Inferior parietal cortex (tissue), 1 donor: ENCODE results near the gene SPPL3.
"Not testable (repeated sequence)": the region's sequence is repeated elsewhere in the genome, so short reads cannot be mapped to it uniquely, and the experiment has no call there.

ENCODE experiments used
- DNase-seq: peaks from one replicate; pipeline ENCODE4 v3.0.0-alpha.2; 2016; ENCODE audit errors: extremely low spot score

The SPPL3 gene

DNA sequence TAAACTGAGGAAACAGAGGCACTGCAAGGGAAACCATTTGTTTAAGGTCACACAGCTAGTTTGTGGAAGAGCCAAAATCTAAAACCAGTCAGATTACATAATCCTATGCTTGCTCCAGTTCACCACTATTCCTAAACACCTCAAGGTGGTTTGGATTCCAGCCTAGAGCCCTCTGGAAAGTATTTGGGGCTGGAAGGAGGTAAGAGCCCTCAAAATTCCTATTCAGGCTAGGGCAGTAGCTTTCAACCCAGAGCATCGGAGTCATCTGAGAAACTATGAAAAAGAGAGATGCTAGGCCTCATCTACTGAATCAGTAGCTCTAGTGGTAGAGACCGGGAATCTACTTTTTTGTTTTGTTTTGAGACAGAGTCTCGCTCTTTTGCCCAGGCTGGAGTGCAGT lies 16.0 kb upstream of the SPPL3 start:
- DNase-seq = no peak

DNA sequence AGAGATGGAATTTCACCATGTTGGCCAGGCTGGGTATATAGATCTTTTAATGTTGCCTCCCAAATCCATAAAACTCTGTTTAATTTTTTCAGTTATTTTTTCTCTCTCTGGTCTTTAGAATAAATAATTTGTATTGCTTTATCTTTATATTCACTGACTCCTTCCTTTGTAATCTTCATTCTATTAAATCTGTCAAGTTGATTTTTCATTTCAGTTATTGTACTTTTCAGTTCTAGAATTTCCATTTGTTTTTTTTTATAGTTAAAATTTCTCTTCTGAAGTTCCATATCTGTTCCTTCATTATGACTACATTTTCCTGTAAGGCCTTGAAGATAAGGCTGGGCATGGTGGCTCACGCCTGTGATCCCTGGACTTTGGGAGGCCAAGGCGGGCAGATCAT lies 13.6 kb upstream of the SPPL3 start:
- no peak for DNase-seq

DNA sequence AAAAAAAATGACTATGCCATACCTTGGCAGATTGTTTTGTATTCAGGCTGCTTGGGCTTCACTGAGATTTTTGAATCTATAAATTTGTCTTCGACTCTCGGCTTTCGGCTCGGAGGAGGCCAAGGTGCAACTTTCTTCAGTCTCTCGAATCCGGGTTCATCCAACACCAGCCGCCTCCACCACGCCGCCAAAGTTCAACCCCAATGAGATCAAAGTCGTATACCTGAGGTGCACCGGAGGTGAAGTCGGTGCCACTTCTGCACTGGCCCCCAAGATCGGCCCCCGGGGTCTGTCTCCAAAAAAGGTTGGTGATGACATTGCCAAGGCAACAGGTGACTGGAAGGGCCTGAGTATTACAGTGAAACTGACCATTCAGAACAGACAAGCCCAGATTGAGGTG lies 12.4 kb upstream of the SPPL3 start:
- no peak for DNase-seq

DNA sequence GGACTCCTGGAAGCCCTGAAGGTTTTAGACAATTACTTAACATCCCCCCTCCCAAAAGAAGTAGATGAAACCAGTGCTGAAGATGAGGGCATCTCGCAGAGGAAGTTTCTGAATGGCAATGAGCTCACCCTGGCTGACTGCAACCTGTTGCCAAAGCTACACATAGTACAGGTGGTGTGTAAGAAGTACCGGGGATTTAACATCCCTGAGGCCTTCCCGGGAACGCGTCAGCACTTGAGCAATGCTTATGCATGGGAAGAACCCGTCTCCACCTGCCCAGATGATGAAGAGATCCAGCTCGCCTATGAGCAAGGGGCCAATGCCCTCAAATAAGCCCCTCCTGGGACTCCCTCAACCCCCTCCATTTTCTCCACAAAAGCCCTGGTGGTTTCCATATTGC lies 10.6 kb upstream of the SPPL3 start:
- DNase-seq = no peak

DNA sequence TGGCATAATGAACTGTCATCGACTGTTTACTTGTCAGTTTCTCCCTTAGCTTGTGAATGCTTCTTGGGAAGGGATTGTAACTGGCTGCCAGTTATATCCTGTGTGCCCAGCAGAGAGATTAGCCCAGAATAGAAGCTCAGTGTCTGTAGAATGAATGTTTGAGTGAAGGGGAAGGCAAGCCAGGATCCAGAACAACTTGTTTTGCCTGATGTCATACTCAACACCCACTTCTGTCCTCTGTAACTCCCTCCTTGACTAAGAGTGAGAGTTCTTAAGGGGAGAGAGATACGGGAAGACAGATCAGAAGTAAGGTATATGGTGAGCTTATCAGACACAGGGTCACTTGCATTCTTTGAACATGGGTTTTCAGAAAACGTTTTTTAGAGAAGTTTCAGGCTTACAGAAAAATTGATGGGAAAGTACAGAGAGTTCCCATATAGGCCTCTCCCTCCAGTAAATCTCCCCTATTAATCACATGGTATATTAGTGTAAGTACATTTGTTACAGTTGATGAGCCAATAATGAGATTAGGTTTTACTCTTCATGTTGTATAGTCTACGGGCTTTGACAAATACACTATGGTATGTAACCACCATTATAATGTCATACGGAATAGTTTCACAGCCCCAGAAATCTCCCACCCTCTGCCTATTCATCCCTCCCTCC lies 5.6 kb upstream of the SPPL3 start:
- no peak for DNase-seq

DNA sequence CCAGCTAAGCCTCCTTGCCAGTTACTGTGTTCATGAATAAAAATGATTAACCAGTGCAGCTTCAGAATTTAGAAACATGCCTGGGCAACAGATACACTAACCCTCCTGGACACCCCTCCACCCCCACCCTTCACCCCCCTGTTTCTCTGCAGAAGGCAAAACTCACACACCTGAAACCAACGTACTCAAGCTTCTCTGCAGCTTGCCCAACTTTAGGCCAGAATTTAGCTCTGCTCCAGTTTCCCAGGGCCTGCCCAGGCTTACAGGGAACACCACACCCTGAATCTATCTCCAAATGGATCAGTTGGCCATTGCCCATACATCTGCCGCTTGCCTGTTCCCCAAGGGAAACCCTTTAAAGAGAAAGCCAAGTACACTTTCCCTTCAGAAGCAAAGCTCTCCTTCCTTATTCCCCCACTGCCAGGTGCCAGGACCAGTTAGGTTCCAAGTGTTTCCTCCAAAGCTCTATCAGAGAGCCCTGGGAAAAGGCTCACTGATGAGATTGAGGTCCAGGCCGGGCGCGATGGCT lies 1.8 kb upstream of the SPPL3 start:
- DNase-seq = no peak

DNA sequence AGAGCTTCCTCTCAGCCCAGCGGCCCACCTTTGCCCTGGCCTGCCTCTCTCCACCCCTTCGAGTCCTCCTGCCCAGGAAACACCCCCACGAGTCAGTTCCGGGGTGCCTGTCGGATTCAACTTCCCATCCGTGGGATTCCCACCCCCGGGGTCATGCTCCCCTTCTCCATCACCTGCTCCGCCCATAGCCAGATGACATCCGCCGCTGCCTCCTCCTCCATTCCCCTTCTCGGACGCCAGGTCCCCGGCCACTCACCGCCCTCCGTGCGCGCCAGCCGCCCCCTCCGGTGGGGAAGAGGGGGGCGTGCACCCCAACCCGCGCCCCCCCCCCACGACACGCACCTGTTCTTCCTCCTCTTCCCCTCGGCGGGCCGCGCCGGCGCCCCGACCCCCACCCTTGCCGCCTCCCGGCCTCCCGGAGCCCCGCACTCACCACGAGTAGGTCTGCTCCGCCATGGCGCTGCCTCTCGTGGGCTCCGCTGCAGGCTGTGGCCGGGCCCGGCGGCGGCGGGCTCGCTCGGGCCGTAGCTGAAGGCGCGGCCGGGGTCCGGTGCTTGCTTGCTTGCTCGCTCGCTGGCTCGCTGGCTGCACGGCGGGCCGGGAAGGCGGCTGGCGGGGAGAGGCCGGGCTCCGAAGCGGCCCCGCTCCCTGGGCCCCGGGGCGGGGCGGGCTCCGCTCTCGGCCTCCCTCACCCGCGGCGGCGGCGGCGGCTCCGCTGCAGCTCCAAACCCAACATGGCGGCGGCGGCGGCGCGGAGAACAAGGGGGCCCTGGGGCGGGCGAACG lies 554 bp downstream of the SPPL3 start:
- DNase-seq = no peak

DNA sequence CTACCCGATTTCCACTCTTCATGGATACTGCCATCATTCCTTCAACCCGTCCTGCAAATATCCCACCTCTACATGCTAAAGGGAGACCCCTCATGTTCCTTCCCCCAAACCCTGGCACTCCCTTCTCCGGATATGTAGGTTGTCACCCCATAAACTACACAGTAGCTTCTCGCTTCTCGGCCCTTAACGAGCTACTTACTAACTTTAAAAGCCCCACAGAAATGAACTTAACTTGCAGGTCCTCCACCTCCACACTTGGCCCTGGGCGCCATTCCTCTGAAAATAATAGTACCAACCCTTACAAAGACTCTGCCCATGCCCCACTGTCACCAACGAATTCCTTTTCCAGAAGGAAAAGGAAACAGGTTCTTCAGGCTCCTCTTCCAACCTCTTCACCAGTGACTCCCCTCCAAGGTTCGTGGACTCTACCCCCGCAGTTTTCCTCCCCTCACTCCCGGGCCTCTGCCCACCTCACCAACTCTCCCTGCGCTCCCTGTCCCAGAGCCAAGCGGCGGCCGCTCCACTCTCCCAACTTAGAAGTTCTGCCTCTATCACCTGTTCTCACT lies 1.2 kb downstream of the SPPL3 start:
- DNase-seq = no peak

DNA sequence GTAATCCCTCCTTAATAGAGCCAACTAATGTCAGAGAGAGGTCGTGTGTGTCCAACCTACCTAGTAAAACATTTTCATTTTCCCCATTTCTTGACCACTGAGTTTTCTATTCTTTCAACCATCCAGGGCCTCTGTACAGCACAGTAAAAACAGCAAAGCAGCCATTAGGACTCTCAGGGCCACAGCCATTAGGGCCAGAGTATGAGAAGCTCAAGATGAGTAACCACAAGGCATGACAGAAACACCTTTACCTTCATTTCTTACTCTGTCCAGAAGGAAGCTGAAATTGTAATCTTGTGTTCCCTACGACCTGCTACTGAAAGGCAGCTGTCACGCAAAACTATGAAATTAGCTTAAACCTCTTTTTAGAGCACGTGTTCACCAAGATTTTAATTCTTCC lies 2.3 kb downstream of the SPPL3 start:
- DNase-seq = no peak

DNA sequence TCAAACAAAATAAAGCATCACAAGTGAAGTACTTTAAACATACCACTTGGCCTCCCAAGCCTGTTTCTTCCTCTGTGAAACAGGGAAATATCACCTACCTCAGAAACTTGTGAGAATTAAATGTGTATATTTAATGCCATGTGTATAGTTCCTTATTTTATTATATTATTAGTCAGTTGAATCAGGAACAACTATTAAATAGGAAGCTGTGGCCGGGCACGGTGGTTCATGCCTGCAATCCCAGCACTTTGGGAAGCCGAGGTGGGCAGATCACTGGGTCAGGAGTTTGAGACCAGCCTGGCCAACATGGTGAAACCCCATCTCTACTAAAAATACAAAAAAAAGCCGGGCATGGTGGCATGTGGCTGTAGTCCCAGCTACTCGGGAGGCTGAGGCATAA lies 3.1 kb downstream of the SPPL3 start:
- DNase-seq = not testable (repeated sequence)

DNA sequence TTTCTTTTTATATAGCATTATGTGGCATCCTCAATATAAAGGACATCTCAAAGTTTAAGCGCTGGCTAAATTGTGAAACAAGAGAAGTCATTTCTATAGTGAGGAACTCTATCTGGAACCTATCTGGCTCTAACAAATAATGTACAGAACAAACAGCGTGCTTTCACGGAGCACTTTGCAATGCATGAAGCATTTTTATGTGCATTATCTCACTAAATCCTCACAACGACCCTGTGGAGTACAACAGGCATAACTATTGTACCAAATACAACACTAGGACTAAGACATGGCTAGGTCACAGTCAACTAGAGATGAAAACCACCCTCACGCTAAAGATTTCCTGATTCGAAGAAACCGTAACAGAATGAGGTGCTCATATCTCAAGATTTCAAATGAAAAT lies 8.6 kb downstream of the SPPL3 start:
- no peak for DNase-seq

DNA sequence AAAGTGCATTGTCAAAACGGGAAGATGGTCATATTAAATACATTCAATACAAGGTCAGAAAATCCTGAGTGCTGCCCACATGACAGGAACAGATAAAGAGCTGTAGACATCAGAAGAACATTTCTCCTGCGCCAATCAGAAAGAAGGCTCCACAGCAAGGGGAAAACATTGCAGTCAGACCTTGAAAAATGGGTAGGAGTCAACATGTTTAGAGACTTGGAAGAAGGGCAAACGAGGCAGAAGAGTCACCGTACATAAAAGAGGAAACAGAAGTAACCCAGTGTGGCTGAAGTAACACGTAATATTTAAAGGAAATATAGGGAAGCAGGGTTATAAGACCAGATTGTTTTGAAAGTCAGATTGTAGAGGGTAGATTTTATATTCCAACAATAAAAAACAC lies 11.9 kb downstream of the SPPL3 start:
- DNase-seq = no peak

DNA sequence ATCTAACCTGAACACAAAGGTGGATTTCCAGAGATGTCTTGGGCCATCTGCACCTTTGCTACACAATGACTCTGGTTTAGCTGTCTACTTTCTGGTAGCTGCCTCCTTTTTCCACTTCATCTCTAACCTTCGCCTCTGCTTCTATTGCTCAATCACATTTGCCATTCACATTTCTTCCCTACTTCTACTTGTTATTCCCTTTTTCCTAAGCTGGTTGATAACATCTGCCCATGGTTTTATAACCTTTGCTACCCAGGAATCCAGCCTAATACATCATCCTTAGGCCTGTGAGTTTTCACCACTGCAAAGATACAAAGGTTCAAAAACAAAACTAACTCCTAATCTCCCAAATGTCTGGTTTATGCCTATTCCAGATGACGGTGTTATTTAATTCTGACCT lies 13.2 kb downstream of the SPPL3 start:
- no peak for DNase-seq

DNA sequence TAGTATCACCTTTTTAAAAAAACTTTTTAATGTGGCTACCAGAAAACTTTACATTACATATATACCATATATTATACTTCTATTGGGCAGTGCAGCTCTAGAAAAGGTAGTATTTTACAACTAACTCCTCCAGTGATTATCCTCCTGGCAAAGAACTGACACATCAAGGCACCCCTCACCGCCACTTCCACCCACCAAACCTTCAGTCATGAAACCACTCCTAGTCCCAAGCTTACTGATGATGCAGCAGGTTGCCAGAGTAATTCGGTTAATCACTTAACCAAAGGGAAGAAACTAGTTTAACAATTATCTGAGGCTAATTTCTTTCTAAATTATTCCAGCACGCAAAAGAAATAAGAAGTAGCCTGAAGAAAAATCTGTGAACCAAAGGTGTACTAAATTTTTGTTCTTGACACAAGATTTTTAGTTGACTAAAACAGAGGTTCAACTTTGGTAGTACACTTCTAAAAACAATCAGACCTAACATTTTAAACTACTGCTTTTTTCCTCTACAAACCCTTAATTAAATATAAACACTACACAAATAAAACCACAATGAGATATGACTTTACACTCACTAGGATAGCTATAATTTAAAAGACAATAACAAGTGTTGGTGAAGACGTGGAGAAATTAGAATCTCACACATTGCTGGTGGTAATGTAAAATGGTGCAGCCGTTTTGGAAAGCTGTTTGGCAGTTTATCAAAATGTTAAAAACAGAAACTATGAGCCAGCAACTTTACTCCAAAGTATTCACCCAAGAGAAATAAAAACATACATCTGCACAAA lies 16.7 kb downstream of the SPPL3 start:
- DNase-seq = no peak

DNA sequence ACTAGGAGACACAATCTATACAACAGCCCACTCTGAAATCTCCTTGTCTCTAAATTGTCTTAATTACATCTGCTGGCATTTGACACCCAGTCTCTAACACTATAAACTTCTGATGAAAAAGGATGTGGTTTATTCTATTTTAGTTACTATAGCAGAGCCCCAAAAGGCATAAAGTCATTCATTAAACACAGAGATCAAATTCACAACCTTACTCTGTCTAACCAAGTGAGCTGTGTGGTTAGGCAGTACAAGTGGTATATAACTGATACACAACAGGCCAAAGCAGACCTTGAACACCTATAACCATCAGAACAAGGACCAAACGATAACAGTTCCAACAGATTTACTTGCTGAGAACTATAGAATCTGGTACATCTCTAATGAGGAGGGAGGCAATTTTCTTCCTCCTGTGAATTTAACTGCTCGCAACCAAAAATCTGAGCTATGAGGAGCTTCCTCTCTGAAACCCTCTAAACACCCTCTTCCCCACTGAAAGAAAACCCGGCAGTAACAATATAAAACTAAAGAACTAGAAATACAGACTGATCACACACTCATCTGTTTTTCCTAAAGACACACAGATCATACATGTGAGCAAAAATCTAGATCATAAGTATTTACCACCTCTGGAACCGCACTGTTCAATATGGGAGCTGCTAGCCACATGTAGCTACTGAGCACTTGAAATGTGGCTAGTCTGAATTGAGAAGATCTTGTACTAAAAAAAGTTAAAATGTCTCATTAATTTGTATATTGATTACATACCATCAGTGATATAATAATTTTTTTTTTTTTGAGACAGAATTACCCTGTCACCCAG lies 17.7 kb downstream of the SPPL3 start:
- no peak for DNase-seq

DNA sequence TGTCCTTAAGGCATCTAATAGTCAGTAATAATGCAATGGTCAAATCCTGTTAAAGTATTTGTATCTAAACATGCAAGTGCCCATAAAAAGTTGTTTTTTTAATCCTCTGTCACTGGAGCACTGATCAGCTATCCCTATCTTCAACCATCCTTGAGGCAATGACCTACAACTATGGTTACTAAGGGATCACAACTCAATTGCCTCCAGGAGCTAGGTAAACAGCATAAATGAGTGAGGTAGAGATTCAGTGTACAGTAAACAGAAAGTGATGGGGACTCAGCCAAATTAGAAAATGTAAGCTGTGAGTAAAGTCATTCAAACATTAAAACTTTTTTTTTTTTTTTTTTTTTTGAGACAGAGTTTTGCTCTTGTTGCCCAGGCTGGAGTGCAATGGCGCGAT lies 18.6 kb downstream of the SPPL3 start:
- no peak for DNase-seq

DNA sequence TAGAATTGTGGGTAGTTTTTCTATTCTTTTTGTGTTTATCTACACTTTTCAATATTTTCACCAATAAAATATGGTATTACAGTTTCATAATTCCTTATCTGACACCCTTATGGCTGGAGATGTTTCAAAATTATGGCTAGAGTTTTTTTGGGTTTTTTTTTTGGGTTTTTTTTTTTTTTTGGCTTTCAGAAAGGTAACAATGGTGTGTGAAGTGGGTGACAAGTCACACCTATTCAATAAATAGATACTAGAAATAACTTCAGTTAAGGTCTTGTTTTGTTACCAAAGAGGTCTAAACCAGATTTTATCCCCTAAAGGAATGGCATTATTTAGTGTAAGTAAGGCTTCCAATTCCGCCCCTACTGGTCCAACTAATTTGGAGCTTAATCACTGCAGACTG lies 19.5 kb downstream of the SPPL3 start:
- no peak for DNase-seq

DNA sequence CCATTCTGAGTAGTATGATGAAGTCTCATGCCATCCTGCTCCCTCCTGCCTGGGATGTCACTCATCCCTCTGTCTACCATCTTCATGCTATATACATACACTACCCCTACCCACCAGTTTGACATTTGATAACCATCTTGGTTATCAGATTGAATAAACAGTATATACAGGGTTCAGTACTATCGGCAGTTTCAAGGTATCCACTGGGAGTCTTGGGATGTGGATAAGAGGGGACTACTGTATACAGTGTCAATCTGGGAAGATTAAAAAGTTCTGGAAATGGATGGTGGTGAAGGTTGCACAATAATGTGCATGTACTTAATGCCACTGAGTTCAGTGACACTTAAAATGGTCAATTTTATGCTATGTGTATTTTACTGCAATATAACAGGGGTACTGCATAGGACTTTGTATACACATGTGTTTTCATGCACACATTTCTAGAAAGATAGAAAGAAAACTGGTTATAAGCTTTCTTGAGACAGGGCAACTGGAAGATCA lies 22.1 kb downstream of the SPPL3 start:
- no peak for DNase-seq

DNA sequence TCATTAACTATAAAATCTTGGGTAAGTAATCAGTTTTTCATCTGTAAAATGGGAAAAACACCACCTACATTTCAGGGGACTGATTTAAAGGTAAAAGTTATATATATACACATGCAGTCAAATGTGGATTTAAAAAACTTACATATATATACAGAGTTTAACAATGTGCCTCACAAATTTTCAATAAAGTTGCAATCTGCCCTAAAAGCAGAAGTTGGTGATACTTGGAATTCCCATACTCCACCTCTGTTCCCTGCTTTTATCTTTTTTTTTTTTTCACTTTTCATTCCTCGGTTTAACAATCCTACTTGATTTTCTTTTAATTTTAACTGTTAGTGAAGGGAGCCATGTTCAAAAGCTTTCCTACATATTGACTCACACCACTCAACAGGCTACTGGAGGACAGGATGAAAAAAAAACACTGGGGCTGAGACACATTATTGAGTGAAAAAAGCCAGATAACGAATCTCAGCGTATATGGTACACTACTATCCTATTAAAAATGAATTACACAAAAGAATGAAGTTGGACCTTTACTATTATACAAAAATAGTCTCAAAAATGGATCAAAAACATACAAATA lies 24.3 kb downstream of the SPPL3 start:
- no peak for DNase-seq

DNA sequence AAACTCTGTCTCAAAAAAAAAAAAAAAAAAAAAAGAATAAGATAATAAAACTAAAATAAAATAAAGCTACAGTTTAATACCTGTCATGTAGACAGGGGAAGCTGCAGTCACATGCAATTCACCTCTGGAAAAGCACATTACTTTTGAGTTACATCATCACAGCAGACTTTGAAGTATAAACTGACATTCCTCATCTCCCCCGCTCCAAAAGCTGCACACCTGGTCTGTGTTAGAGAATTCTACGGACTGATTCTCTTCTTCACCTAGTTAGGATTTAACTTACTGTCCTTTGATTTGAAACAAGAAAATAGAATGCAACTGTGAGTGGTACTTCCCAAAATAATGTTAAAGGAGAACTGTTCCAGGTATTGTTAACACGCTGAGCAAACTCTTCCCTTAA lies 25.1 kb downstream of the SPPL3 start:
- DNase-seq = no peak
